T1000 (cell line): Measurements from ENCODE around the gene C4B.
"Not testable (repeated sequence)": the region's sequence is repeated elsewhere in the genome, so short reads cannot be mapped to it uniquely, and the experiment has no call there.

Experiments
- DNase-seq: peaks from one replicate; lab custom pipeline; 2025; ENCODE audit warnings: mixed read lengths; lab: John Stamatoyannopoulos, UW

Gene C4B

GRCh38 chr6:32035283-32036013, 20.9 kb downstream of the C4B start:
- not testable (repeated sequence) for DNase-seq

- DNase-seq, result not testable (repeated sequence)
These were observed 22.5 kb downstream of the C4B start for GRCh38 chr6:32037136-32037535.

- not testable (repeated sequence) for DNase-seq
These were observed 23.3 kb downstream of the C4B start, which contains the start of gene CYP21A2 for GRCh38 chr6:32037598-32038524. TSS of gene CYP21A2 (plus strand) at chr6:32038415. CDS start at chr6:32038423, 8 bp downstream.

GRCh38 chr6:32038878-32039277, 24.3 kb downstream of the C4B start:
- not testable (repeated sequence) for DNase-seq

- not testable (repeated sequence) for DNase-seq
These were observed 25.0 kb downstream of the C4B start for GRCh38 chr6:32039321-32040274.

- DNase-seq, result not testable (repeated sequence)
These were observed 25.9 kb downstream of the C4B start for GRCh38 chr6:32040299-32041049.

- DNase-seq, result not testable (repeated sequence)
These were observed 26.4 kb downstream of the C4B start for GRCh38 chr6:32041050-32041321.

- DNase-seq, result not testable (repeated sequence)
These were observed 26.8 kb downstream of the C4B start for GRCh38 chr6:32041385-32041784.

- not testable (repeated sequence) for DNase-seq
These were observed 27.7 kb downstream of the C4B start for GRCh38 chr6:32042276-32042675.

- not testable (repeated sequence) for DNase-seq
These were observed 29.2 kb downstream of the C4B start for GRCh38 chr6:32043589-32044380.

- DNase-seq, result not testable (repeated sequence)
These were observed 30.3 kb downstream of the C4B start for GRCh38 chr6:32044916-32045315.

GRCh38 chr6:32045811-32046449, 31.3 kb downstream of the C4B start:
- peak; percentile 24 for DNase-seq

- peak; percentile 89 for DNase-seq
These were observed 32.0 kb downstream of the C4B start for GRCh38 chr6:32046450-32047083.

- peak; percentile 71 for DNase-seq
These were observed 32.5 kb downstream of the C4B start for GRCh38 chr6:32047084-32047478.

- no peak for DNase-seq
These were observed 32.9 kb downstream of the C4B start for GRCh38 chr6:32047539-32047854.

- DNase-seq, result peak; percentile 53
These were observed 33.5 kb downstream of the C4B start for GRCh38 chr6:32047855-32048766.

GRCh38 chr6:32049149-32049548, 34.6 kb downstream of the C4B start:
- DNase-seq, result not testable (repeated sequence)

- DNase-seq, result not testable (repeated sequence)
These were observed 35.1 kb downstream of the C4B start for GRCh38 chr6:32049736-32050135.
